Erythroblast (primary cell): ENCODE data around the gene KRTAP1-4.

Experiments
- GATA1 ChIP-seq: IDR thresholded peaks from 2 replicates; pipeline ENCODE4 v1.6.1; 2011; ENCODE audit warnings: low read depth, mild to moderate bottlenecking, control low read depth, low read length, moderate library complexity
- POLR2A ChIP-seq: IDR thresholded peaks from 2 replicates; pipeline ENCODE4 v1.6.1; 2011; ENCODE audit warnings: mild to moderate bottlenecking, low read length

- TF ChIP-seq POLR2A (no peak), GATA1 (no peak)
Observed at GRCh38 chr17:41013181-41013580, 16.8 kb downstream of the KRTAP1-4 start.
